Activated gamma-delta T cell (primary cell): ENCODE data around the gene SCUBE1.

Experiments used
- DNase-seq: peaks from one replicate; lab custom pipeline; 2025; lab: John Stamatoyannopoulos, UW
- total RNA-seq, 2 donors: gene quantifications; one replicate each; lab custom pipeline; 2026; lab: John Stamatoyannopoulos, UW

Gene SCUBE1
- 0.20 to 0.83 reads per million in 2 donors for total RNA-seq

- peak; percentile 23 for DNase-seq
These were observed at the start of gene SCUBE1 for GRCh38 chr22:43343262-43343669. Gene SCUBE1 (minus strand): TSS chr22:43343372. CDS start chr22:43343261, 111 bp downstream.

- no peak for DNase-seq
These were observed 49.3 kb upstream of the SCUBE1 start for GRCh38 chr22:43392385-43392989.

GRCh38 chr22:43391306-43391705, 48.1 kb upstream of the SCUBE1 start:
- no peak for DNase-seq

- no peak for DNase-seq
These were observed 47.7 kb upstream of the SCUBE1 start for GRCh38 chr22:43390872-43391271.

- no peak for DNase-seq
These were observed 47.0 kb upstream of the SCUBE1 start for GRCh38 chr22:43390166-43390565.

- no peak for DNase-seq
These were observed 46.2 kb upstream of the SCUBE1 start for GRCh38 chr22:43389227-43389836.

GRCh38 chr22:43388420-43388851, 45.3 kb upstream of the SCUBE1 start:
- peak; percentile 51 for DNase-seq

GRCh38 chr22:43387815-43388214, 44.6 kb upstream of the SCUBE1 start:
- no peak for DNase-seq

GRCh38 chr22:43385770-43386641, 42.8 kb upstream of the SCUBE1 start:
- peak; percentile 50 for DNase-seq

GRCh38 chr22:43384863-43385262, 41.7 kb upstream of the SCUBE1 start:
- no peak for DNase-seq

- DNase-seq, result no peak
These were observed 38.5 kb upstream of the SCUBE1 start for GRCh38 chr22:43381693-43382092.

GRCh38 chr22:43377896-43378704, 34.9 kb upstream of the SCUBE1 start:
- DNase-seq, result no peak

- no peak for DNase-seq
These were observed 34.4 kb upstream of the SCUBE1 start for GRCh38 chr22:43377548-43377895.

- DNase-seq, result no peak
These were observed 33.8 kb upstream of the SCUBE1 start for GRCh38 chr22:43376765-43377547.

GRCh38 chr22:43375951-43376455, 32.8 kb upstream of the SCUBE1 start:
- DNase-seq, result no peak

- no peak for DNase-seq
These were observed 26.9 kb upstream of the SCUBE1 start for GRCh38 chr22:43370036-43370435.

GRCh38 chr22:43365715-43366440, 22.7 kb upstream of the SCUBE1 start:
- DNase-seq, result no peak

- DNase-seq, result no peak
These were observed 20.9 kb upstream of the SCUBE1 start for GRCh38 chr22:43364169-43364435.

GRCh38 chr22:43363315-43364168, 20.4 kb upstream of the SCUBE1 start:
- no peak for DNase-seq

GRCh38 chr22:43360576-43360975, 17.4 kb upstream of the SCUBE1 start:
- DNase-seq, result no peak
